ENCODE data around the gene KRTAP4-3. TPM values are rescaled to one million over a fixed set of nuclear protein-coding genes. Genes with fewer than 3 reads are reported as not detected.

KRTAP4-3 gene
- polyA plus RNA-seq, 3 donors = not detected

- no peaks in the 10 kb centered on the region for H3K36me3 Mint-ChIP-seq
- intact Hi-C loops (cut with micrococcal nuclease) = no loop called here
- Histone ChIP-seq H3K79me2 (ENCODE audit: insufficient read depth, low read length) (no peaks in the 10 kb centered on the region), H3K4me3 (replicated peaks in 1 of 3; ENCODE audit: low read depth in 2 of 3, low read length in 3 of 3) (no peak overlapping the region), H3K27me3 (ENCODE audit: control insufficient read depth in 2 of 2, insufficient read depth in 2 of 2, low read length in 2 of 2) (no peaks in the 10 kb centered on the region), H2AFZ (ENCODE audit: insufficient read depth, low read depth, low read length, poor library complexity, severe bottlenecking) (no peak overlapping the region), H3K9me3 (replicated peaks in 1 of 2; ENCODE audit: control insufficient read depth in 1 of 2, insufficient read depth in 1 of 2, low read length in 2 of 2) (peaks cover 11 to 23% of the 10 kb centered on the region in 2 donors), H3K27ac (ENCODE audit: low read depth in 1 of 2, low read length in 2 of 2) (no peak overlapping the region), H3K36me3 (replicated peaks in 1 of 2; ENCODE audit: control insufficient read depth in 1 of 2, insufficient read depth in 2 of 2, low read length in 2 of 2) (no peaks in the 10 kb centered on the region), H3K9ac (ENCODE audit: insufficient read depth, low read length, poor library complexity, severe bottlenecking) (no peak overlapping the region), H3K4me1 (ENCODE audit: control insufficient read depth in 1 of 2, insufficient read depth in 2 of 2, low read length in 2 of 2) (no peaks in the 10 kb centered on the region), H3K4me2 (replicated peaks; ENCODE audit: extremely low read depth, low read length, poor library complexity, severe bottlenecking) (no peak overlapping the region), H4K20me1 (ENCODE audit: insufficient read depth, low read length) (no peaks in the 10 kb centered on the region)
- peaks cover 3 to 4% (median 3%) of the 10 kb centered on the region in 3 donors for H3K27me3 Mint-ChIP-seq (ENCODE audit: low read depth in 3 of 3)
- H3K4me3 Mint-ChIP-seq = no peak overlapping the region
- WGBS (ENCODE audit: insufficient coverage) = no CpG with 5 or more reads among the region's 1 CpG
- DNase-seq = no peak
- peaks cover 17 to 36% (median 29%) of the 10 kb centered on the region in 7 donors for H3K9me3 Mint-ChIP-seq
- no peak overlapping the region for H3K27ac Mint-ChIP-seq
- TF ChIP-seq CTCF (IDR thresholded peaks at IDR 0.05) = no peak
- H3K4me1 Mint-ChIP-seq = no peaks in the 10 kb centered on the region
These were observed 23.2 kb downstream of the KRTAP4-3 start for GRCh38 chr17:41144846-41145245.

GRCh38 chr17:41141361-41141760 is 26.7 kb downstream of the KRTAP4-3 start:
- no peak overlapping the region for H3K27ac ChIP-seq (ENCODE audit: low read depth in 1 of 2, low read length in 2 of 2)
- intact Hi-C loops (cut with micrococcal nuclease) = no loop called here
- H3K4me3 ChIP-seq (replicated peaks in 1 of 3; ENCODE audit: low read depth in 2 of 3, low read length in 3 of 3) = no peak overlapping the region
- no peaks in the 10 kb centered on the region for H3K27me3 ChIP-seq (ENCODE audit: control insufficient read depth in 2 of 2, insufficient read depth in 2 of 2, low read length in 2 of 2)
- no peak overlapping the region for H3K4me2 ChIP-seq (replicated peaks; ENCODE audit: extremely low read depth, low read length, poor library complexity, severe bottlenecking)
- no peaks in the 10 kb centered on the region for H3K4me1 ChIP-seq (ENCODE audit: control insufficient read depth in 1 of 2, insufficient read depth in 2 of 2, low read length in 2 of 2)
- peaks cover 26 to 46% (median 35%) of the 10 kb centered on the region in 7 donors for H3K9me3 Mint-ChIP-seq
- no peak for TF ChIP-seq CTCF (IDR thresholded peaks at IDR 0.05)
- no peak for DNase-seq
- H3K9ac ChIP-seq (ENCODE audit: insufficient read depth, low read length, poor library complexity, severe bottlenecking) = no peak overlapping the region
- no peaks in the 10 kb centered on the region for H3K79me2 ChIP-seq (ENCODE audit: insufficient read depth, low read length)
- H3K4me3 Mint-ChIP-seq = no peak overlapping the region
- H3K4me1 Mint-ChIP-seq = no peaks in the 10 kb centered on the region
- H4K20me1 ChIP-seq (ENCODE audit: insufficient read depth, low read length) = no peaks in the 10 kb centered on the region
- H3K27ac Mint-ChIP-seq = no peak overlapping the region
- H3K9me3 ChIP-seq (replicated peaks in 1 of 2; ENCODE audit: control insufficient read depth in 1 of 2, insufficient read depth in 1 of 2, low read length in 2 of 2) = peaks cover 14 to 27% of the 10 kb centered on the region in 2 donors
- peaks cover 0 to 2% (median 1%) of the 10 kb centered on the region in 3 donors for H3K27me3 Mint-ChIP-seq (ENCODE audit: low read depth in 3 of 3)
- H3K36me3 Mint-ChIP-seq = no peaks in the 10 kb centered on the region
- no peak overlapping the region for H2AFZ ChIP-seq (ENCODE audit: insufficient read depth, low read depth, low read length, poor library complexity, severe bottlenecking)
- H3K36me3 ChIP-seq (replicated peaks in 1 of 2; ENCODE audit: control insufficient read depth in 1 of 2, insufficient read depth in 2 of 2, low read length in 2 of 2) = no peaks in the 10 kb centered on the region

All from CD14-positive monocyte (primary cell).